GM23338 (cell line): Measurements from ENCODE around the gene CFAP251. TPM values are rescaled to one million over a fixed set of nuclear protein-coding genes. Genes with fewer than 3 reads are reported as not detected.

ENCODE experiments used
- ATAC-seq: fragments of 200-7000 bp; cut with Tn5 transposase; 3 replicates; pipeline ENCODE4 v1.9.1; 2020
- DNase-seq: peaks from one replicate; pipeline ENCODE4 v3.0.0-alpha.2; 2015; ENCODE audit warnings: low spot score
- H2AFZ ChIP-seq: fragments of 200-600 bp; sonication (generic); 2 replicates; pipeline ENCODE4 v1.8.0; 2016; ENCODE audit warnings: antibody characterized with exemption, mild to moderate bottlenecking, moderate library complexity
- H3F3A ChIP-seq: fragments of 200-600 bp; sonication (generic); replicated peaks from 2 replicates; pipeline ENCODE4 v1.8.0; 2017; ENCODE audit warnings: antibody characterized with exemption, mixed run types, low read depth
- H3K27ac ChIP-seq: fragments of 200-600 bp; sonication (generic); 2 replicates; pipeline ENCODE4 v1.6.1; 2016; ENCODE audit warnings: low read depth
- H3K27me3 ChIP-seq: fragments of 200-600 bp; sonication (generic); 2 replicates; pipeline ENCODE4 v1.8.0; 2016; ENCODE audit warnings: mild to moderate bottlenecking, mixed run types, moderate library complexity; ENCODE audit not compliant: insufficient read depth
- H3K36me3 ChIP-seq: fragments of 200-600 bp; sonication (generic); 2 replicates; pipeline ENCODE4 v1.8.0; 2016; ENCODE audit warnings: mild to moderate bottlenecking; ENCODE audit not compliant: insufficient read depth
- H3K4me1 ChIP-seq: fragments of 200-600 bp; sonication (generic); 2 replicates; pipeline ENCODE4 v1.8.0; 2016; ENCODE audit warnings: mild to moderate bottlenecking, moderate library complexity; ENCODE audit not compliant: insufficient read depth
- H3K4me2 ChIP-seq: fragments of 200-600 bp; sonication (generic); 2 replicates; pipeline ENCODE4 v1.7.1; 2017; ENCODE audit warnings: mixed run types
- H3K4me3 ChIP-seq: fragments of 200-600 bp; sonication (generic); 2 replicates; pipeline ENCODE4 v1.6.1; 2016; ENCODE audit warnings: mixed run types
- H3K79me2 ChIP-seq: fragments of 200-600 bp; sonication (generic); replicated peaks from 2 replicates; pipeline ENCODE4 v1.8.0; 2017; ENCODE audit warnings: mild to moderate bottlenecking; ENCODE audit not compliant: insufficient read depth
- H3K9me2 ChIP-seq: fragments of 200-600 bp; sonication (generic); 2 replicates; pipeline ENCODE4 v1.8.0; 2017; ENCODE audit not compliant: insufficient read depth
- H4K20me1 ChIP-seq: fragments of 200-600 bp; sonication (generic); replicated peaks from 2 replicates; pipeline ENCODE4 v1.8.0; 2017; ENCODE audit warnings: mild to moderate bottlenecking; ENCODE audit not compliant: insufficient read depth
- H3K27ac Mint-ChIP-seq: 2 replicates; pipeline ENCODE4 v1.8.0; 2020; ENCODE audit warnings: inconsistent platforms, mild to moderate bottlenecking, moderate library complexity, mixed read lengths
- H3K27me3 Mint-ChIP-seq: 3 replicates; pipeline ENCODE4 v1.8.0; 2022; ENCODE audit warnings: low read depth, mild to moderate bottlenecking, moderate library complexity, mixed read lengths, inconsistent platforms; ENCODE audit not compliant: insufficient read depth, poor library complexity
- H3K36me3 Mint-ChIP-seq: 3 replicates; pipeline ENCODE4 v1.8.0; 2021; ENCODE audit warnings: low read depth, mild to moderate bottlenecking, inconsistent platforms, moderate library complexity, mixed read lengths
- H3K4me1 Mint-ChIP-seq: 3 replicates; pipeline ENCODE4 v1.8.0; 2020; ENCODE audit warnings: mild to moderate bottlenecking, inconsistent platforms, mixed read lengths
- H3K4me3 Mint-ChIP-seq: 3 replicates; pipeline ENCODE4 v1.8.0; 2021; ENCODE audit warnings: moderate library complexity, mild to moderate bottlenecking, inconsistent platforms, mixed read lengths
- H3K9me3 Mint-ChIP-seq: 3 replicates; pipeline ENCODE4 v1.8.0; 2020; ENCODE audit warnings: moderate library complexity, mild to moderate bottlenecking, inconsistent platforms, mixed read lengths
- CREB1 ChIP-seq: fragments of 250-450 bp; sonication (Bioruptor Pico); IDR thresholded peaks from 2 replicates; pipeline ENCODE4 v1.5.0; 2020; ENCODE audit warnings: low read depth, mild to moderate bottlenecking, moderate library complexity
- CTCF ChIP-seq, 2 experiments: fragments of 200-600 bp in 1 of 2; sonication (generic) in 1 of 2; conservative IDR thresholded peaks; 2 replicates each; pipeline versions ENCODE4 v1.5.1 to v1.6.1; 2016 to 2017; ENCODE audit warnings: antibody characterized with exemption in 2 of 2, low read depth in 2 of 2, mild to moderate bottlenecking in 2 of 2, moderate library complexity in 1 of 2
- ETS1 ChIP-seq: IDR thresholded peaks from 2 replicates; pipeline ENCODE4 v1.6.1; 2016; ENCODE audit warnings: antibody characterized with exemption
- JUNB ChIP-seq: IDR thresholded peaks from one replicate; pipeline ENCODE4 v1.6.1; 2016; ENCODE audit warnings: antibody characterized with exemption; ENCODE audit not compliant: unreplicated experiment
- NANOG ChIP-seq: IDR thresholded peaks from 2 replicates; pipeline ENCODE4 v1.6.1; 2016; ENCODE audit warnings: antibody characterized with exemption, borderline replicate concordance
- POLR2AphosphoS5 ChIP-seq: IDR thresholded peaks from 2 replicates; pipeline ENCODE4 v1.6.1; 2016; ENCODE audit warnings: antibody characterized with exemption, low read depth
- REST ChIP-seq: IDR thresholded peaks from one replicate; pipeline ENCODE4 v1.6.1; 2018; ENCODE audit warnings: antibody characterized with exemption; ENCODE audit not compliant: unreplicated experiment
- ZNF331 ChIP-seq: fragments of 250-450 bp; sonication (Bioruptor Pico); IDR thresholded peaks from 2 replicates; pipeline ENCODE4 v1.5.0; 2020; ENCODE audit warnings: low read depth, mild to moderate bottlenecking, moderate library complexity
- ZNF462 ChIP-seq: fragments of 250-450 bp; sonication (Bioruptor Pico); IDR thresholded peaks from 2 replicates; pipeline ENCODE4 v1.5.0; 2020; ENCODE audit warnings: mild to moderate bottlenecking, moderate library complexity
- polyA plus RNA-seq: library from polyadenylated mRNA; unstranded; fragments of >200 nt; fragmentation: Nextera tagmentation; extraction: Ambion mirVana; gene quantifications from 2 replicates; pipeline ENCODE4 v1.2.1, GENCODE V29; 2016
- total RNA-seq: library from RNA; depleted of rRNA; stranded (reverse); fragments of >200 nt; shearing (Covaris generic); gene quantifications from 2 replicates; pipeline ENCODE4 v1.2.3, GENCODE V29; 2014

Gene CFAP251
- total and polyA plus RNA-seq, 2 experiments from 2014 or later, result 1.4 to 2.5 TPM

GRCh38 chr12:122051231-122051876 is 133.0 kb downstream of the CFAP251 start:
- no peak for ATAC-seq
- Histone ChIP-seq H3K9me2 (no peaks in the 10 kb centered on the region), H3K27me3 (no peaks in the 10 kb centered on the region), H3K4me3 (no peak overlapping the region), H4K20me1 (no peaks in the 10 kb centered on the region), H2AFZ (no peak overlapping the region), H3K4me1 (no peaks in the 10 kb centered on the region), H3K27ac (no peak overlapping the region), H3K4me2 (no peak overlapping the region), H3F3A (no peaks in the 10 kb centered on the region), H3K36me3 (no peaks in the 10 kb centered on the region; the same call in 1 of the 2 replicates), H3K79me2 (no peaks in the 10 kb centered on the region)
- H3K27me3 Mint-ChIP-seq, result peaks cover 7% of the 10 kb centered on the region
- H3K27ac Mint-ChIP-seq, result no peak overlapping the region
- no peak for DNase-seq
- H3K36me3 Mint-ChIP-seq, result peaks cover 25% of the 10 kb centered on the region; the same call in 2 of the 3 replicates
- H3K4me3 Mint-ChIP-seq, result no peak overlapping the region
- TF ChIP-seq NANOG (no peak), ZNF331 (CRISPR knock-in tag) (no peak), CTCF (conservative IDR thresholded peaks at IDR 0.05; ENCODE audit: low read depth in 2 of 2) (no peak), POLR2AphosphoS5 (no peak), CREB1 (no peak), JUNB (no peak), ETS1 (no peak)
- no peaks in the 10 kb centered on the region for H3K9me3 Mint-ChIP-seq
- H3K4me1 Mint-ChIP-seq, result peaks cover 6% of the 10 kb centered on the region; the same call in 2 of the 3 replicates

GRCh38 chr12:122052285-122052684 is 133.9 kb downstream of the CFAP251 start:
- ATAC-seq (no peak), DNase-seq (no peak)
- no peaks in the 10 kb centered on the region for H3K9me3 Mint-ChIP-seq
- H3K79me2 ChIP-seq, result no peaks in the 10 kb centered on the region
- H3K27me3 Mint-ChIP-seq, result peaks cover 9% of the 10 kb centered on the region
- no peak overlapping the region for H3K4me3 ChIP-seq
- H3K9me2 ChIP-seq, result no peaks in the 10 kb centered on the region
- no peak overlapping the region for H3K27ac Mint-ChIP-seq
- peaks cover 30% of the 10 kb centered on the region for H3K36me3 Mint-ChIP-seq
- H4K20me1 ChIP-seq, result no peaks in the 10 kb centered on the region
- H3K27me3 ChIP-seq, result no peaks in the 10 kb centered on the region
- H3K4me1 Mint-ChIP-seq, result peaks cover 6% of the 10 kb centered on the region; the same call in 2 of the 3 replicates
- no peaks in the 10 kb centered on the region; the same call in 1 of the 2 replicates for H3K36me3 ChIP-seq
- H3K27ac ChIP-seq, result 0 out of 2 replicates have a peak overlapping the region, but pooled peaks have one; percentile 9
- H2AFZ ChIP-seq, result no peak overlapping the region
- H3K4me2 ChIP-seq, result no peak overlapping the region
- H3K4me3 Mint-ChIP-seq, result no peak overlapping the region
- no peaks in the 10 kb centered on the region for H3K4me1 ChIP-seq
- H3F3A ChIP-seq, result no peaks in the 10 kb centered on the region
- TF ChIP-seq ZNF462 (no peak), REST (no peak)
